ENCODE data around the gene PEX11A.

PEX11A gene

DNA sequence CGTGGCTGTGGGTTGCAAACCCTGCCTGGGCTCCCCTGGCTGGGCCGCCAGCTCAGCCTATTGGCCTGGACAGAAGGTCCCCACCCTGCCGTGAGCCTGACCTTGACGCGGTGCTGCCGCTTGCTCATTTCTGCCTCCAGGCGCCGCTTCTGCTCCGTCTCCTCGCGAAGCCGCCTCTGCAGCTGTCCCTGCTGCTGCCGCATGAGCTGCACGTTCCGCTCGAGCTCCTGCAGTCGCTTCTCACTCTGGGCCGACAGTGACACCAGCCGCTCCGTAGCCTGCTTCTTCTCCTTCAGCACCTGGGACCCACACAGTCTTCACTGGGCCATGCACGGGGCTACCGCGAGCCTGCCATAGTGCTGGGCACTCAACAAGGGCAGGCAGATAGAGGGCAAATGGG lies 57.0 kb downstream of the PEX11A start:
- in situ Hi-C loops (cut with MboI; ENCODE audit: low pct_unique_long_range_greater_than_20kb, low sequenced_read_pairs), result no loop called here
- DNase-seq, result no peak

DNA sequence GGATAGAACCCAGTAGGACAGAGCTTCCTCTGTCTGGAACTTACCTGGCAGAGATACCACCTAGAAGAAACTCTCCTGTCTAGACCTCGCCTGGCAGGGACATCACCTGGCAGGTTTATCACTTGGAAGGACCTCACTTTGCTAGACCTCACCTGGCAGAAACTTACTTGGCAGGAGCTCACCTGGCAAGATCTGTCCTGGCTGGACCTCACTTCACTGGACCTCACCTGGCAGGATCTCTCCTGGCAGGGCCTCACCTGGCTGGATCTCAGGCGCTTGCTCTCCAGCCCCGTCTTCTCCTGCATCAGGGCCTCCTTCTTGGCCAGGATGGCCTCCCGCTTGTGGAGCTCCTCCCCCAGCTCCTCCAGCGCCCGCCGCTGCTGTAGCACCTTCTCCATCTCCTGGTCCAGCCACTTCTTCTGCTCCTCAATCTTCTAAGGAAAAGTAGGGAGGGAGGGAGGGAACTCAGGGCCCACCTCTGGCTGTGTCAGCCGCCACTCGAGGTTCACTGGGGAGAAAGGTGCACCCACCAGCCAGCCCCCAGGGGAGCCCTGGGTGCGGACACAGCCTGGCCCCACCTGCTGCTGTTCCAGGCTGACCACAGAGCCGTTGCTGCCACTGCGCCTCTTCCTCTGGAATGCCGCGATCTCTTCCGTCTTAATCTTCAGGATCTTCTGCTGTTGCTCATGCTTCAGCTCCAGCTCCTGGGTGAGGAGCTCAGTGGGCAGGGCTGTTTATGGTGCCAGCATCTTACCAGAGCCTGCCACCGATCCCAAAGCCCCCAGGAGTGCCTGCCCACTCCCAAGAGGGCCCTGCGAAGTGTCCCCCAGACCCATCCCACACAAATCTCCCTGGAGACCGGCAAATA lies 57.8 kb downstream of the PEX11A start:
- DNase-seq, result no peak
- in situ Hi-C loops (cut with MboI; ENCODE audit: low pct_unique_long_range_greater_than_20kb, low sequenced_read_pairs), result no loop called here

DNA sequence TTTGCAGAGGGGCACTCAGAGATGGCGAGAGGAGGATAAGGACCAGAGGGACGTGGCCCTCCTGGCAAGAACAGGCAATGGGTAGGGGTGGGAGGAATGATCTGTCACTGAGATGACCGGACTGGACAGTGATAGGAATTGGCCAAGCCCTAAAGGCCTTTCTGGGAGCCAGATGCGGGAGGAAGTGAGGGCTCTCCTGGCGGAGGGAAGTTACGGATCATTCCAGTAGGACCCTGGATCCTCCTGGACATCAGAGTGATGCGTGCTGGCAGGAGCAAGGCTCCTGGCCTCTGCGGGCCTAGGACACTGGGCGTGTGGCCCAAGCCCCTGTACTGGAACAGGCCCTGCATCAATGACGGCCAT lies 58.7 kb downstream of the PEX11A start:
- no peak for DNase-seq

More for the DNA sequence above, 58.7 kb downstream of the PEX11A start:
- in situ Hi-C loops (cut with MboI; ENCODE audit: low pct_unique_long_range_greater_than_20kb, low sequenced_read_pairs), result no loop called here

Data from KBM-7 (cell line).